NCI-H524 treated with DMSO at 0.1 percent for 48 hours (cell line): ENCODE data around the gene ELF1.
"Not testable (repeated sequence)": the region's sequence is repeated elsewhere in the genome, so short reads cannot be mapped to it uniquely, and the experiment has no call there.

Source experiments
- DNase-seq: peaks from one replicate; lab custom pipeline; 2025; lab: John Stamatoyannopoulos, UW

Gene ELF1

GRCh38 chr13:41019011-41019487, at the start of gene ELF1:
TSS of gene ELF1 (minus strand) at chr13:41019316. CDS start at chr13:40982054, 37,262 bp downstream.
- DNase-seq, result no peak

DNA sequence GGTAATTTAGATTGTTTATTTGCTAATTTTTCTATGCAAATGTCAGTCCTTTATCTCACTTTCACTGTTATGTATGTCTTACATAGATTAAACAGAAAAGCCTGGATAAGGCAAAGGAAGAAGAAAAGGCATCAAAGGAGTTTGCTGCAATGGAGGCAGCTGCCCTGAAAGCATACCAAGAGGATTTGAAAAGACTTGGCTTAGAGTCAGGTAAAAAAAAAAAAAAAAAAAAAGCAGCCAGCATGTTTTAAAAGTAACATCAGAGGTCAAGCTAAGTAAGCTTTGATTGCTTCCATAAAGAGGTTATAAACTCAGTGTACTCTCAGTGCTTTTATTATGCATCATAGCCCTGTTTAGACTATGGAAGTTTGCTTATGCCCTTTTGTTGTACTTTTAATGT, 46.0 kb upstream of the ELF1 start:
- no peak for DNase-seq

DNA sequence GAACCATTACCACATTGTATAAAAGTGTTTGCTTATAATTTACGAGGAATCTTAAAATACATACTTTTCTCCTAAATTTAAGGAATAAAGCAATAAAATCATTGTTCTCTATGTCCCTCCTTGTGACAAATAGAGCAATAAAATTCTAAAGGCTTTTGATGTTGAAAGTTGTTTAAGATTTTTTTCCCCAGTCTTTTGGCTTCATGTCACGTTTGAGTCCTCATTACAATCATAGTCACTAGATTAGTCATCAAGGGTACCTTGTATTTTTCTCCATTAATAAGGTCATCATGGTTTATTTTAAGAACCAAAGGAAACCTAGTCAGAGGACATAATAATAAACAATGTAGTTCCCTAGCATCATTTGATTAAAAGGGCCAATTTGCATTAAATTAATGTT, 45.4 kb upstream of the ELF1 start:
- no peak for DNase-seq

DNA sequence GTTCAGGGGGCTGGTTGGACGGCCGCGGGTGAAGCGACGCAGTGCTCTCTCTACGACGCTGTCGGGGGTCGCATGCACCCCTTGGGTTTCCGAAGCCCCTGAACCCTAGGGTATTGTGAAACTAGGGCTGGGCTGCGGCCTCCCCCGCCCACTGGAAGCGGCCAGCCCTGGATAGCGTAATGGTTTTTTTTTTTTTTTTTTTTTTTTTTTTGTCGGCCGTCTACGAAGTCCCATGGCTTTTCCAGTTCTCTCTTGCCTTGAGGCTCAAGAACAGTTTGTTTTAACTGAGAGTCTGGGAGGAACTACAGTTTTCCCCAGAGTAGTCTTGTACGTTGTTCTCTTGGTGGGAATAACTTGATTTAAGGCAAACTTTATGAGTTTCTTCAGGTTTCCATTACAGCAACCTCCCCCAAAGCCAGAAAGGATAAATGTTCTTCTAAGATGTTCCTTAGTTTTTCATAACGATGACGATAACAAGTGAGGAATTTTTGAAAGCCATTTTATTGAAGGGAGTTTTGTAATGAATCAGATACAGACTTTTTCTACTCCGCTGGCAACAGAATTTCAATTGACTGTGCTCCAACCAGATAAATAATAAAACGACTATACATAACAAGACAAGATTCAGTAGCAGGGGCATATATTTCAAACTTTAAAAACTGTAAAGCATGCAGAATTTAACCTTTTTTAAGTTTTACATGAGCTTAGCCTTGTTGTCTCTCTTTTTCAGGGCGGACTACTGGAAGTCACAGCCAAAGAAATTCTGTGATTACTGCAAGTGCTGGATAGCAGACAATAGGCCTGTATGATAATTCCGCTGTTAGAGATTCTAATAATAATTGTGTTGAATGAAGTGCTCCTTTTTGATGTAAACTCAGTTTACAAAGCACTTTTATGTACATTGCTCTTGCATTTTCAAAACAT, 43.1 kb upstream of the ELF1 start:
- no peak for DNase-seq

GRCh38 chr13:41061075-41061913, 42.2 kb upstream of the ELF1 start, which contains the start of gene WBP4:
TSS of gene WBP4 (plus strand) at chr13:41061509. CDS start at chr13:41061674, 165 bp downstream.
- DNase-seq, result peak; percentile 49

GRCh38 chr13:41060724-41061074, 41.6 kb upstream of the ELF1 start:
- DNase-seq, result peak; percentile 36

- peak; percentile 62 for DNase-seq
Measured at GRCh38 chr13:41060082-41060723, 41.1 kb upstream of the ELF1 start.

DNA sequence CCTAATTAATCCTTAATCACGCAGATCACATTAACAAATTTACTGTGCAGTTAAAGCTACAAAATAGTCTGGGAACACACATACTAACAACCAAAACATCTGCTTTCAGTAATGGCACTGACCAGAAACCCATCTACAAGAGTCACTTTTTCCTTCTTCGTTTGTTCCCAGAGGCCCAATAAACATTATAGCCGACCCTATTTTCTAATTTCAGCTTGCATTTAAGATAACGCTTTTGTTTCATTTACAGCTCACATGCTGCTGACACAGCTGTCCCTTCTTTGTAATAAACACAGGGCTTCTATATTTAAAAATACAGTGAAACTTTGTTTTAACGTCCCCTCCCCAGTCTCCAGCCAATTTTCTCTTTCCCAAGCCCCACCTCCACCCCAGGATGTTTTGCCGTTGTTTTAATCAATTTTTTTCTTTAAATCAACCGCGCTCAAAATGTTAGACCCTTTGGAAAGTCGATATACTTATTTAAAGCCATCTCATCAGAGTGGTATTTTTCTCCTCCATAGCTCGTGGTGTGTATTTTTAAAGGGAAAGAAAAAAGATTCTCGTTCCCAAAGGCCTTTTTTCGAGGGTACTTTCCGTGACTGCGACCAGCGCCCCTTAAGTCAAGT, 40.5 kb upstream of the ELF1 start:
- no peak for DNase-seq

DNA sequence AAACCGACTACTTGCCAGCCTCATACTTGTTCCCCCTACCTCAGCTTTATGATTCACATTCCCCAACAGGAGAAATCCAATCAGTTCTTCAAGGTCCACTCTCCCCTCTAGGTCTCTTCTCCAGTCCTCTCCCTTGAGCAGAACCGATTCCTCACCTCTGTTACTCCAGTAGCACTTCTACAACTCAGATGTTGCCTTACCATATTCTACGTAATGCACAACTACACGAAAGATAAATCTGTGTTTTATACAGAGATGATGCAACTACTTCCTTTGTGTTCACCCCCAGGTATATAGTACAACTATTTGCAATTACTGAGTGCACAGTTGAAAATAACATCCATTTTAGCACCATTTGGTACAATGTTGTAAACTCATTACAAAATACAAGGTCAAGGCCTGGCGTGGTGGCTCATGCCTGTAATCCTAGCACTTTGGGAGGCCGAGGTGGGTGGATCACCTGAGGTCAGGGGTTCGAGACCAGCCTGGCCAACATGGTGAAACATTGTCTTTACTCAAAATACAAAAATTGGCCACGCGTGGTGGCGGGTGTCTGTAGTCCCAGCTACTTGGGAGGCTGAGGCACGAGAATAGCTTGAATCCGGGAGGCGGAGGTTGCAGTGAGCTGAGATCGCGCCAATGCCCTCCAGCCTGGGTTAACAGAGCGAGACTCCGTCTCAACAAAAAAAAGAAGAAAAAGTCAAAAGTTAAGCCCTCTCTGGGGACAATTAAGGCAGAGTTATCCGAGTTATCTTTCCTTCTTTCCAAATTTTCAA, 39.4 kb upstream of the ELF1 start:
- DNase-seq, result no peak

DNA sequence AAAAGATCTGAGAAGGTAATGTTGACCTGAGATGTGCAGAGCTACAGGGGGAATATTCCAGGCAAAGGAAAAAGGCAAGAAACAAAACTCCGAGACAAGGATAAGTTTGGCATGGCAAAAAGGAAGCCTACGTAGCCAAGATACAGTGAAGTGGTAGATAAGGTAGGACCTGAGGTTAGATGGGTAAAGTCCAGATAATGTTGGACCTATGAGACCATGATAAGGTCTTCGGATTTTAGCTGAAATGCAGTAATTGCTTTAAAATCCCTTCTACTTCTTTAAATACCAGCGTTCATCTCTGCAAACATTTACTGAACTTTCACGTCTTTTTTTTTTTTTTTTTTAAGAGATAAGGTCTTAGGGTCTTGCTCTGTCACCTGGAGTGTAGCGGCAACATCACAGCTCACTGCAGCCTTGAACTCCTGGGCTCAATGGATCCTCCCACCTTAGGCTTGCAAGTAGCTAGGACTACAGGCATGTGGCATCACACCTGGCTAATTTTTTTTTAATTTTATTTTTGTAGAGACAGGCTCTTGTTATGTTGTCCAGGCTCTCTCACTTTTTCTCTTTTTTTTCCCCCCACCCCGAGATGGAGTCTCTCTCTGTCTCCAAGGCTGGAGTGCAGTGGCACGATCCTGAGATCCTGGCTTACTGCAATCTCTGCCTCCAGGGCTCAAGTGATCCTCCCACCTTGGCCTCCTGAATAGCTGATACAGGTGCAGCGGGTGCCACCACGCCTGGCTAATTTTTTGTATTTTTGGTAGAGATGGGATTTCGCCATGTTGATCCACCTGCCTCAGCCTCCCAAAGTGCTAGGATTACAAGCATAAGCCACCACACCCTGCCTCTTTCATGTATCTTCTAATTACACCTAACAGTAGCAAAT, 38.0 kb upstream of the ELF1 start:
- DNase-seq, result no peak

GRCh38 chr13:41056194-41056593, 37.1 kb upstream of the ELF1 start:
- no peak for DNase-seq

DNA sequence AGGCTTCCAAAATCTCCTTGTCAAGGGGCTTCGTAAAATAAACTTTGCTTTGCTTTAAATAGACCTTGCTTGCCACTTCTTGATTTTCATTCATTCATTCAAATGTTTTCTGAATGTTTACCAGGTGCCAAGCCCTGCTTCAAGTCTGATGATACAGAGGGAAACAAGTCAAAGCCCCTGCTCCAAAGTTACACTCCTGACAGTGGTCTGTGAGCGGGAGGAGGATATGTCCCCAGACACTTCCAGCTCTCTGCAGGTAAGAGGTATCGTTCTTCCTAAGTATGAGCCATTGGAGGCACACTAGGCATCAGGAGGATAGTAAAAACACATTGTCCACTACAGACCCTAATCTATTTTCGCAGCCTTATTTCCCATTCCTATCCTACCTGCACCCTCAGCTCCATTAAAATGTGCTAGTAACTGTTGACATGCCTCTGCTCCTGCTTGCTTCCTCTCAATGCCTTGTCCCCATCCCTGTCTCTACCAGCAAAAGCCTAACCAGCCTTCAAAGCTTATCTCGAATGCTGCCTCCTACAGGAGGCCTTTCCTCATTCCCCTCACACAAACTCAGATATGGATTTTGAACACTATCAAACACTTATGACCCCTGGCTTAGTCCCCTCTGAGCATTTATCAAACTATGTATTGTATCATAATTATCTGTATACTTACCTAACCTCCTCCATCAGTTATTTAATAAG, 36.0 kb upstream of the ELF1 start:
- no peak for DNase-seq

DNA sequence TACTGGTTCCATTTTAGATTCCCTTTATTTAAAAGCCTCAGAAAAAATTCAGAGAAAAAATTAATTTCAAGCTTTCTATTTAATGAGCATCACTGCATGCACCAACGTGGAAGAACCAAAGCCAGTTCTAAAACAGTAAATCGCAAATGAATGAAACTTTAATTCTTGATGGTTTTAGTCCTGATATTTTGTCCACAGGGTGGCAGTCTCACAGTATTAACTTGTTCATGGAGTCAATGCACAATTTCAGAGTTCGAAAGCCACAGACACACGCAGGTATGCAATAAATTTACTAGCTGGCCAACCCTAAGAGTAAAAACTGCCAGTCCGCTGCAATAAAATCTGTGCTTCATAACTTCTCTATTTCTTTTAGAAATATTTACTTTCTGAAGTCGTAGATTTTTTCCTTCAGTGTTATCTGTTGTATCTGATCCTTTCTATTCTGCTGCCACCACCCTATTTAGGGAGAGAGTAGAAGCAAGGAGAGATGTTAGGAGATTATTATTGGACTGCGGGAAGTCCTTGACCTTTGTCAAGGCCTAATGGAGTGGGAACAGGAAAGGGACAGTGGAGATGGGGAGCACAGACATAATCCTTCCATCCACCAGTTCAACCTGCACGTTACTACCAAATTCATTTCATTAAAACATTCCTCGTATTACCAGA, 35.2 kb upstream of the ELF1 start:
- DNase-seq, result no peak

- DNase-seq, result no peak
Measured at GRCh38 chr13:41053384-41053826, 34.3 kb upstream of the ELF1 start.

GRCh38 chr13:41052441-41052840, 33.3 kb upstream of the ELF1 start:
- no peak for DNase-seq

DNA sequence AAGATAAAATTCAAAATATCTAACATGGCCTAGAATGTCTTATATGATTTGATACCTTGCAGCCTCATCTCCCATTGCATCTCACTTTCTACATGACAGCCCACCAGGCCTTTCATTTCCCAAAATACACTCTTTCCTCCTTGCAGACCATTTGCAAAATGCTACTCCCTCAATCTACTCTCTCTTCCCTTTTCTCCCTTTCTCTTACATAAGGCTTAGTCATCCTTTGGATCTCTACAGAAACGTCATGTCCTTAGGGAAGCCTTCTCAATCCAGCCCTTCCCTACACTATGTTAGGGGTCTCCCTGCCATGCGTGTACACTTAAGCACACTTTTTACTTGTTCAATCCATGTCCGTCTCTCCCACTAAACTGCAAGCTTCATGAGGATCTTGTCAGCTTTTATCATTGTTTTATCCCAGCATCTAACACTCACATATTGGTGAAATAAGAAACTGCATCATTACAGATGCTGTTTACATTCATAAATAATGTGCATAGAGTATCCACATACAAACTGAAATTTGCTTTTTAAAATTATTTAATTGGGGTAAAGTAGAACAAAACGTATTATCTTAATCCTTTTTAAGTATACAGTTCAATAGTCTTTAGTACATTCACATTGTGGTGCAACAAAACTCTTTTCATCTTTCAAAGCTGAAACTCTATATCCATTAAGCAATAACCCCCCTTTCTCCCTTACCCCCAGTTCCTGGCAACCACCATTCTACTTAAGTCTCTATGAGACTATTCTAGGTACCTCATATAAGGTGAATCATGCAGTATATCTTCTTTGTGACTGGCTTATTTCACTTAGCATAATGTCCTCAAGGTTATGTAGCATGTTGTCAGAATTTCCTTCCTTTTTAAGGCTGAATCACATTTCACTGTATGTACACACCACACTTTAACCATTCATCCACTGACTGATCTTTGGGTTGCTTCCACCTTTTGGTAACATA, 30.6 kb upstream of the ELF1 start:
- DNase-seq, result no peak

DNA sequence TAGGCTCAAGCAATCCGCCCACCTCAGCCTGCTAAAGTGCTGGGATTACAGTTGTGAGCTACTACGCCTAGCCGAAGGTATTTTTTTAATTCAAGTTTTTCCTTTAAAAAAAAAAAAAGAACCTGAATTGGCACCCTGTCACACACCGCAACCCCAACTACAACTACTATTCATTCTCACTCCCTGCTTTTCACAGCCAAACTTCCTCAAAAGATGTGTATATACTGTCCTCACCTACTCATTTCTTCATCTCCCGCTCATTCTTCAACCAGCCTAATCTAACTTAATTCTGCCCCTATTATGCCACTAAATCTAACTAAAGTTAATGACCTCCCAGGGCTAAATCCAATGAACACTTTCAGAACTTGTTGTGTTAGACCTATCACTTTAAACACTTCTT, 29.5 kb upstream of the ELF1 start:
- DNase-seq, result no peak

DNA sequence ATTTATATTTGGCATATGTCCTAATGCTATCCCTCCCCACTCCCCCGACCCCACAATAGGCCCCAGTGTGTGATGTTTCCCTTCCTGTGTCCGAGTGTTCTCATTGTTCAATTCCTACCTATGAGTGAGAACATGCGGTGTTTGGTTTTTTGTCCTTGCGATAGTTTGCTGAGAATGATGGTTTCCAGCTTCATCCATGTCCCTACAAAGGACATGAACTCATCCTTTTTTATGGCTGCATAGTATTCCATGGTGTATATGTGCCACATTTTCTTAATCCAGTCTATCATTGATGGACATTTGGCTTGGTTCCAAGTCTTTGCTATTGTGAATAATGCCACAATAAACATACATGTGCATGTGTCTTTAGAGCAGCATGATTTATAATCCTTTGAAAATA, 23.3 kb upstream of the ELF1 start:
- not testable (repeated sequence) for DNase-seq
